Measurements from ENCODE around the gene PGAP2.

- TF ChIP-seq CTCF (IDR thresholded peaks at IDR 0.05) (no peak), ZFX (IDR thresholded peaks at IDR 0.05; ENCODE audit: borderline replicate concordance) (no peak)
Measured at GRCh38 chr11:3855808-3856491, 47.6 kb downstream of the PGAP2 start.

All from 22Rv1 (cell line).